ENCODE data around the gene PSAT1. TPM values are rescaled to one million over a fixed set of nuclear protein-coding genes. Genes with fewer than 3 reads are reported as not detected.
A peak's percentile ranks its signal among the peaks of the same experiment; 100 is the strongest.

The PSAT1 gene
- total RNA-seq, 1 experiment from 2014 or later: 179 TPM

DNA sequence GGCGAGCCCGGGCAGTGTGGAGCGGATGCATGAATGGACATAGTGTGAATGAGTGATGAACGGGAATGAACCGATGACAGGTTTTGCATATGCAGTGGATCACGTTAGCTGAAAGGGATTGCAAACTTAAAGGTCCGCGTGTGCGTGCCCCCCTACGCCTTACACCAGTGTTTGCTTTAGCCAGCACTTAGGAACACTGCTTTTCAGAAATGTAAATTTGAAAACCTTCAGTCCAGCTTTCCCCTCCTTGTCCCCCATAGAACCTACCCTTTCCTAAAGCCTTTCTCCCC is 692 bp downstream of the PSAT1 start:
- ChIA-PET POLR2A (ENCODE audit: low non-redundant PET) (interaction anchor here (0.7 to 1.3 kb wide), 4 partner anchors 18 to 64 kb away, joined by 3 to 4 read pairs (median 4); no protein-coding TSS in a partner anchor), CTCF (no interaction called here)
- Histone ChIP-seq H3K4me1 (ENCODE audit: insufficient read depth, low read length, poor library complexity, severe bottlenecking) (peaks cover 15% of the 10 kb centered on the region), H3K27me3 (replicated peaks; ENCODE audit: insufficient read depth, low read depth, low read length, poor library complexity) (no peaks in the 10 kb centered on the region), H3K36me3 (ENCODE audit: insufficient read depth, low read length, poor library complexity, severe bottlenecking) (peaks cover 34% of the 10 kb centered on the region), H3K9me3 (ENCODE audit: low read depth, low read length, poor library complexity, severe bottlenecking) (no peaks in the 10 kb centered on the region), H3K27ac (ENCODE audit: low read depth, low read length, poor library complexity, severe bottlenecking) (peak overlapping the region; percentile 97), H3K4me3 (ENCODE audit: low read depth, low read length, poor library complexity, severe bottlenecking) (peak overlapping the region; percentile 94)
- BruUV-seq (replicated peaks): no TSS peak
- intact Hi-C loops (cut with micrococcal nuclease; ENCODE audit: unreplicated experiment): loop anchor here (1.0 kb wide), 1 partner anchor 61 kb away; the partner anchor contains the start of gene CEP78
- TF ChIP-seq, protein P1, sequence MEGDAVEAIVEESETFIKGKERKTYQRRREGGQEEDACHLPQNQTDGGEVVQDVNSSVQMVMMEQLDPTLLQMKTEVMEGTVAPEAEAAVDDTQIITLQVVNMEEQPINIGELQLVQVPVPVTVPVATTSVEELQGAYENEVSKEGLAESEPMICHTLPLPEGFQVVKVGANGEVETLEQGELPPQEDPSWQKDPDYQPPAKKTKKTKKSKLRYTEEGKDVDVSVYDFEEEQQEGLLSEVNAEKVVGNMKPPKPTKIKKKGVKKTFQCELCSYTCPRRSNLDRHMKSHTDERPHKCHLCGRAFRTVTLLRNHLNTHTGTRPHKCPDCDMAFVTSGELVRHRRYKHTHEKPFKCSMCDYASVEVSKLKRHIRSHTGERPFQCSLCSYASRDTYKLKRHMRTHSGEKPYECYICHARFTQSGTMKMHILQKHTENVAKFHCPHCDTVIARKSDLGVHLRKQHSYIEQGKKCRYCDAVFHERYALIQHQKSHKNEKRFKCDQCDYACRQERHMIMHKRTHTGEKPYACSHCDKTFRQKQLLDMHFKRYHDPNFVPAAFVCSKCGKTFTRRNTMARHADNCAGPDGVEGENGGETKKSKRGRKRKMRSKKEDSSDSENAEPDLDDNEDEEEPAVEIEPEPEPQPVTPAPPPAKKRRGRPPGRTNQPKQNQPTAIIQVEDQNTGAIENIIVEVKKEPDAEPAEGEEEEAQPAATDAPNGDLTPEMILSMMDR (conservative IDR thresholded peaks at IDR 0.05; ENCODE audit: low read depth, low read length): no peak
- TF ChIP-seq EZH2 (IDR thresholded peaks at IDR 0.05; ENCODE audit: borderline replicate concordance, low read depth, low read length, poor library complexity, severe bottlenecking): no peak
- DNase-seq (ENCODE audit: low spot score): no peak

DNA sequence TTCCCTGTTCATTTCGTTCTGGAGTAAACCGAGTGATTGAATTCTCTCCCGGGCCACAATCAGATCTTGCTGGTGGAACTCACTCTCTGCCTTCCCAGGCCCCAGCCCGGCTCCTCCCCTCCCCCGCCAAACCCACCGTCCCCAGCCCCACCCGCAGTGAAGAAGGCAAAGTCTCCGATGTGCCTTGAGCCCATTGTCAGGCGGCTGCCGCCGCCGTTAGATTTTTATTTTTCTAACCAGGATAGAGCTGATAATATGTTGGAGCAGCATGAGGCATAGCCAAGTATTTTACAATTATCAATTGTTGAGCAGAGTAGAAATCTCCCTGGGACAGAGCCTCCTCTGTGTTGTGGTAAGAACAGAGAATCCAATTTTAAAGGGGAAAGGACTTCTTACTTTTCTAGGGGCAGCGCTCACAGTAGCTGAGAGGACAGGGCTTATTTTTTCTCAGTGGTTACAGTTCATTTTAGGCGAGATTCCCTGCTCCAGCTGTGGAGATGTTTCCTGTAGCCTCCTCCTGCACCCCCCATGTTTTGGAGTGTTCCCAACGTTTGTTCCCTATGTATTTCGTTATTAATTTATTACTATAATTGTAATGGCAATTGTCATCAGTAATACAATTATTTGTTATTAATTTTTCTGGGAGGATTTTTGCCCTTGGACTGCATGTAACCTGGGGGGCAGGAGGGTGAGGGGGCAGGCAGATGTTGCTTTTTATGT is 1.3 kb downstream of the PSAT1 start:
- BruUV-seq (replicated peaks): TSS peak; percentile 25
- ChIA-PET POLR2A (ENCODE audit: low non-redundant PET) (interaction anchor here (0.7 kb wide), 2 partner anchors 18 to 65 kb away, joined by 3 read pairs; no protein-coding TSS in a partner anchor), CTCF (interaction anchor here (0.7 kb wide), 1 partner anchor 1288 kb away, joined by 8 read pairs; no protein-coding TSS in a partner anchor)
- TF ChIP-seq, protein P1 (conservative IDR thresholded peaks at IDR 0.05; ENCODE audit: low read depth, low read length): no peak
- TF ChIP-seq EZH2 (IDR thresholded peaks at IDR 0.05; ENCODE audit: borderline replicate concordance, low read depth, low read length, poor library complexity, severe bottlenecking): no peak
- H3K4me1 ChIP-seq (ENCODE audit: insufficient read depth, low read length, poor library complexity, severe bottlenecking): peaks cover 15% of the 10 kb centered on the region
- no peaks in the 10 kb centered on the region for H3K27me3 ChIP-seq (replicated peaks; ENCODE audit: insufficient read depth, low read depth, low read length, poor library complexity)
- H3K27ac ChIP-seq (ENCODE audit: low read depth, low read length, poor library complexity, severe bottlenecking): peak overlapping the region; percentile 97
- peak overlapping the region; percentile 94 for H3K4me3 ChIP-seq (ENCODE audit: low read depth, low read length, poor library complexity, severe bottlenecking)
- H3K9me3 ChIP-seq (ENCODE audit: low read depth, low read length, poor library complexity, severe bottlenecking): no peaks in the 10 kb centered on the region
- intact Hi-C loops (cut with micrococcal nuclease; ENCODE audit: unreplicated experiment): no loop called here
- peaks cover 40% of the 10 kb centered on the region for H3K36me3 ChIP-seq (ENCODE audit: insufficient read depth, low read length, poor library complexity, severe bottlenecking)
- peak; percentile 46 for DNase-seq (ENCODE audit: low spot score)

DNA sequence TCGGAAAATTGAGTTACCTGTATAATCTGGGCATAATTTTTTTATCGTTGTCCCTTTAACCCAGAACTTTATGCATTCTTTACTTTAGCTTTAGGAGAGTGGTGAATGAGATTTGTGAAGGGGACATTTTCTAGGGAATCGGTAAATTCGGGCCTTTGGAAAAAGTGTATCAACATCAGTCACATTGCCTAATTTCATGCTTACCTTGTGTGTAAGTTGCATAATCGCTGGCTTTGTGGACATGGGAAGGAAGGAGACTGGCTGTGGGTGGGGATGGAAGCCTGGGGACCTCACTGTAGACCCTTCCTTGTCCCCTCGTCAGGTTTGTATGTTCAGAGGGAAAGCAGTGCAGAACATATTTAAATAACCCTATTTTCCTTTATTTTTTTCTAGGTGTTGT is 3.3 kb downstream of the PSAT1 start:
- H3K9me3 ChIP-seq (ENCODE audit: low read depth, low read length, poor library complexity, severe bottlenecking): no peaks in the 10 kb centered on the region
- POLR2A ChIA-PET (ENCODE audit: low non-redundant PET): interaction anchor here (0.7 kb wide), 1 partner anchor 16 kb away, joined by 4 read pairs; no protein-coding TSS in a partner anchor
- CTCF ChIA-PET: no interaction called here
- H3K36me3 ChIP-seq (ENCODE audit: insufficient read depth, low read length, poor library complexity, severe bottlenecking): peaks cover 60% of the 10 kb centered on the region
- no TSS peak for BruUV-seq (replicated peaks)
- no peak overlapping the region for H3K27ac ChIP-seq (ENCODE audit: low read depth, low read length, poor library complexity, severe bottlenecking)
- no peak for DNase-seq (ENCODE audit: low spot score)
- H3K4me1 ChIP-seq (ENCODE audit: insufficient read depth, low read length, poor library complexity, severe bottlenecking): peaks cover 15% of the 10 kb centered on the region
- TF ChIP-seq EZH2 (IDR thresholded peaks at IDR 0.05; ENCODE audit: borderline replicate concordance, low read depth, low read length, poor library complexity, severe bottlenecking): no peak
- TF ChIP-seq, protein P1 (conservative IDR thresholded peaks at IDR 0.05; ENCODE audit: low read depth, low read length): no peak
- H3K27me3 ChIP-seq (replicated peaks; ENCODE audit: insufficient read depth, low read depth, low read length, poor library complexity): no peaks in the 10 kb centered on the region
- H3K4me3 ChIP-seq (ENCODE audit: low read depth, low read length, poor library complexity, severe bottlenecking): no peak overlapping the region
- intact Hi-C loops (cut with micrococcal nuclease; ENCODE audit: unreplicated experiment): no loop called here
